B cell (primary cell): ENCODE results near the gene GPR146. TPM values are rescaled to one million over a fixed set of nuclear protein-coding genes. Genes with fewer than 3 reads are reported as not detected.

Experiments
- ATAC-seq: fragments of 200-7000 bp; cut with Tn5 transposase; one replicate; pipeline ENCODE4 v1.10.0; 2021; ENCODE audit warnings: low read depth, mild to moderate bottlenecking, moderate number of reproducible peaks, moderate library complexity
- CTCF ChIA-PET: fragments of 350-600 bp; sonication (Branson Sonifier 250); formaldehyde crosslinking; loops from one replicate; lab custom pipeline; 2021; ENCODE audit warnings: antibody characterized with exemption, inconsistent platforms; lab: Charles Lee
- POLR2A ChIA-PET: fragments of 350-600 bp; sonication (Branson Sonifier 250); formaldehyde crosslinking; loops from one replicate; lab custom pipeline; 2021; ENCODE audit warnings: antibody characterized with exemption; lab: Charles Lee
- DNase-seq: peaks from one replicate; pipeline ENCODE4 v3.0.0; 2013
- H2AFZ ChIP-seq: 2 replicates; pipeline ENCODE4 v1.6.1; 2012; ENCODE audit warnings: mild to moderate bottlenecking, low read depth, low read length; ENCODE audit not compliant: insufficient read depth, poor library complexity, severe bottlenecking
- H3K27ac ChIP-seq, 2 donors: 1 replicate in 1 of 2; 2 replicates in 1 of 2; pipeline ENCODE4 v1.5.1; 2012 to 2013; ENCODE audit warnings: low read length in 2 of 2, mild to moderate bottlenecking in 2 of 2, moderate library complexity in 1 of 2
- H3K27me3 ChIP-seq, 4 experiments: fragments of 200-600 bp in 1 of 4; sonication (generic) in 1 of 4; replicated peaks in 1 of 4; 1 replicate in 2 of 4; 2 replicates in 2 of 4; pipeline versions ENCODE4 v1.6.1 to v1.7.0; 2013 to 2016; ENCODE audit warnings: low read length in 3 of 4, mild to moderate bottlenecking in 2 of 4, mixed read lengths in 1 of 4, moderate library complexity in 1 of 4; ENCODE audit not compliant: insufficient read depth in 4 of 4, control insufficient read depth in 3 of 4; ENCODE audit errors: control extremely low read depth in 1 of 4
- H3K36me3 ChIP-seq, 2 experiments: replicated peaks in 1 of 2; 1 replicate in 1 of 2; 2 replicates in 1 of 2; pipeline versions ENCODE4 v1.6.1 to v1.7.1; 2013; ENCODE audit warnings: low read length in 1 of 2; ENCODE audit not compliant: insufficient read depth in 2 of 2, control insufficient read depth in 1 of 2; ENCODE audit errors: control extremely low read depth in 1 of 2, extremely low read depth in 1 of 2
- H3K4me1 ChIP-seq, 2 donors: fragments of 200-600 bp in 1 of 2; sonication (generic) in 1 of 2; 1 replicate in 1 of 2; 2 replicates in 1 of 2; pipeline versions ENCODE4 v1.5.1 to v1.6.1; 2013 to 2017; ENCODE audit warnings: low read length in 2 of 2; ENCODE audit not compliant: control insufficient read depth in 2 of 2, insufficient read depth in 2 of 2
- H3K4me2 ChIP-seq: replicated peaks from 2 replicates; pipeline ENCODE3; 2012; ENCODE audit warnings: mild to moderate bottlenecking, low read depth, low read length; ENCODE audit not compliant: poor library complexity, severe bottlenecking
- H3K4me3 ChIP-seq, 5 experiments: fragments of 200-600 bp in 1 of 5; sonication (generic) in 1 of 5; 1 replicate in 3 of 5; 2 replicates in 2 of 5; pipeline versions ENCODE4 v1.5.1 to v1.7.0; 2011 to 2016; ENCODE audit warnings: low read length in 4 of 5, mild to moderate bottlenecking in 4 of 5, low read depth in 2 of 5, control low read depth in 1 of 5, moderate library complexity in 1 of 5; ENCODE audit not compliant: insufficient read depth in 1 of 5; ENCODE audit errors: control extremely low read depth in 1 of 5, extremely low read depth in 1 of 5
- H3K79me2 ChIP-seq: fragments of 200-600 bp; sonication (generic); one replicate; pipeline ENCODE4 v1.6.0; 2016; ENCODE audit warnings: low read length; ENCODE audit not compliant: control insufficient read depth, insufficient read depth
- H3K9ac ChIP-seq: fragments of 200-600 bp; sonication (generic); 2 replicates; pipeline ENCODE4 v1.6.1; 2017; ENCODE audit warnings: mild to moderate bottlenecking, low read length, moderate library complexity
- H3K9me3 ChIP-seq, 3 donors: one replicate each; pipeline versions ENCODE4 v1.6.1 to v1.7.1; 2013; ENCODE audit warnings: low read length in 2 of 3; ENCODE audit not compliant: control insufficient read depth in 2 of 3, insufficient read depth in 1 of 3; ENCODE audit errors: control extremely low read depth in 1 of 3
- H4K20me1 ChIP-seq: 2 replicates; pipeline ENCODE4 v1.6.0; 2012; ENCODE audit warnings: mild to moderate bottlenecking, low read length; ENCODE audit not compliant: insufficient read depth, control insufficient read depth, poor library complexity, severe bottlenecking
- H3K27ac Mint-ChIP-seq: one replicate; pipeline ENCODE4 v1.8.0; 2021; ENCODE audit warnings: mixed read lengths
- H3K27me3 Mint-ChIP-seq: one replicate; pipeline ENCODE4 v1.8.0; 2021; ENCODE audit warnings: mixed read lengths
- H3K4me1 Mint-ChIP-seq: one replicate; pipeline ENCODE4 v1.8.0; 2021; ENCODE audit warnings: mixed read lengths
- H3K4me3 Mint-ChIP-seq: one replicate; pipeline ENCODE4 v1.8.0; 2021; ENCODE audit warnings: mixed read lengths
- H3K9me3 Mint-ChIP-seq: one replicate; pipeline ENCODE4 v1.8.0; 2022; ENCODE audit warnings: mixed read lengths; ENCODE audit not compliant: insufficient read depth
- CTCF ChIP-seq: fragments of 200-600 bp; IDR thresholded peaks from one replicate; pipeline ENCODE4 v1.8.0; 2022; ENCODE audit warnings: antibody characterized with exemption, mild to moderate bottlenecking
- EZH2 ChIP-seq: IDR thresholded peaks from 2 replicates; pipeline ENCODE4 v1.6.1; 2012; ENCODE audit warnings: borderline replicate concordance, low read depth, mild to moderate bottlenecking, moderate library complexity, low read length; ENCODE audit not compliant: insufficient read depth, poor library complexity, severe bottlenecking
- WGBS: methylation state at CpG from one replicate; pipeline ENCODE4 v1.1.5; 2013; ENCODE audit warnings: missing lambda C conversion rate; ENCODE audit not compliant: insufficient coverage; 5-methylcytosine and 5-hydroxymethylcytosine counted together
- intact Hi-C: fragments of 100-400 bp; cut with micrococcal nuclease; formaldehyde crosslinking; loops from one replicate; pipeline ENCODE4 v1.10.0; 2022
- polyA plus RNA-seq: library from polyadenylated mRNA; depleted of rRNA; stranded (reverse); fragments of >200 nt; gene quantifications from 2 replicates; pipeline ENCODE4 v1.2.3, GENCODE V29; 2012
- small RNA-seq: library from RNA; depleted of rRNA; stranded (forward); fragments of <200 nt; gene quantifications from one replicate; pipeline ENCODE3, GENCODE V24; 2012; ENCODE audit warnings: low replicate concordance, low read depth; ENCODE audit not compliant: insufficient read length
- total RNA-seq, 2 donors: library from RNA; stranded (reverse); fragments of 120-200 nt in 1 of 2; gene quantifications; 1 replicate in 1 of 2; 2 replicates in 1 of 2; pipeline versions ENCODE4 v1.2.3 to v1.2.4, GENCODE V29; 2013 to 2022

Gene GPR146
- total and polyA plus RNA-seq, 2 donors (not counting 1 experiment from before 2014, with no cell fraction given), result 4.2 to 45.4 TPM

- Histone ChIP-seq H3K9ac (no peak overlapping the region), H3K4me2 (no peak overlapping the region), H3K27me3 (peaks cover 0 to 6% (median 3%) of the 10 kb centered on the region in 4 experiments), H3K4me1 (peaks cover 7 to 24% of the 10 kb centered on the region in 2 donors), H2AFZ (no peak overlapping the region), H4K20me1 (no peaks in the 10 kb centered on the region), H3K4me3 (no peak overlapping the region), H3K27ac (no peak overlapping the region), H3K79me2 (peaks cover 20% of the 10 kb centered on the region), H3K9me3 (peaks cover 0 to 7% (median 0%) of the 10 kb centered on the region in 3 donors), H3K36me3 (no peaks in the 10 kb centered on the region)
- no peak for DNase-seq
- no peak for ATAC-seq
- Mint-ChIP-seq H3K4me1 (peaks cover 22% of the 10 kb centered on the region), H3K9me3 (no peaks in the 10 kb centered on the region), H3K4me3 (no peak overlapping the region), H3K27ac (no peak overlapping the region), H3K27me3 (peaks cover 7% of the 10 kb centered on the region)
- intact Hi-C loops, result no loop called here
- CTCF ChIA-PET, result no interaction called here
- TF ChIP-seq EZH2, result no peak
- TF ChIP-seq CTCF, result no peak
- WGBS, result 79% methylated on average over 28 of the region's 30 CpGs
- POLR2A ChIA-PET, result no interaction called here
Observed at GRCh38 chr7:1108264-1108920, 64.0 kb downstream of the GPR146 start.

Small RNA genes lying within 50 kb of the gene (small RNA-seq; reads per million reads assigned to genes)
- 18.0 reads per million, percentile 89 among the genes with 10 or more reads in this experiment for gene MIR339

Other genes starting within 250 kb of the GPR146 start
- 187 and 198 TPM in 2 replicates for gene SUN1, start 212.1 kb upstream of the GPR146 start, total RNA-seq
- 254 and 366 TPM in 2 replicates for gene SUN1, start 212.1 kb upstream of the GPR146 start, polyA plus RNA-seq
- gene GET4, start 168.0 kb upstream of the GPR146 start, total RNA-seq, result 62.8 and 65.5 TPM in 2 replicates
- 53.5 and 70.8 TPM in 2 replicates for gene GET4, start 168.0 kb upstream of the GPR146 start, polyA plus RNA-seq
- gene ADAP1, start 89.9 kb upstream of the GPR146 start, total RNA-seq, result 12.9 and 15.6 TPM in 2 replicates
- 9.1 and 10.8 TPM in 2 replicates for gene ADAP1, start 89.9 kb upstream of the GPR146 start, polyA plus RNA-seq
- 38.3 and 44.6 TPM in 2 replicates for gene COX19, start 69.0 kb upstream of the GPR146 start, total RNA-seq
- gene COX19, start 69.0 kb upstream of the GPR146 start, polyA plus RNA-seq, result 14.7 and 18.9 TPM in 2 replicates
- not detected in 2 replicates for gene CYP2W1, start 61.4 kb upstream of the GPR146 start, total RNA-seq
- gene CYP2W1, start 61.4 kb upstream of the GPR146 start, polyA plus RNA-seq, result not detected in 2 replicates
- gene GPER1, start 43.6 kb downstream of the GPR146 start, total RNA-seq, result 20.7 and 21.3 TPM in 2 replicates
- 2.7 and 3.2 TPM in 2 replicates for gene GPER1, start 43.6 kb downstream of the GPR146 start, polyA plus RNA-seq
- 26.7 and 27.3 TPM in 2 replicates for gene ZFAND2A, start 115.7 kb downstream of the GPR146 start, total RNA-seq
- 113 and 190 TPM in 2 replicates for gene ZFAND2A, start 115.7 kb downstream of the GPR146 start, polyA plus RNA-seq
- gene UNCX, start 188.3 kb downstream of the GPR146 start, total RNA-seq, result not detected in 2 replicates
- not detected in 2 replicates for gene UNCX, start 188.3 kb downstream of the GPR146 start, polyA plus RNA-seq